ENCODE results near the gene DENND2C. TPM values are rescaled to one million over a fixed set of nuclear protein-coding genes. Genes with fewer than 3 reads are reported as not detected.

Gene DENND2C
- total RNA-seq = 0.12 and 0.21 TPM in 2 replicates

GRCh38 chr1:114669562-114670082 is at the start of gene DENND2C:
Gene DENND2C (minus strand): TSS chr1:114670049. CDS start chr1:114625984, 44,065 bp downstream.
- intact Hi-C loops (cut with micrococcal nuclease) = loop anchor here (1.0 to 5.0 kb wide), 4 partner anchors 47 to 323 kb away; partner anchors contain the start of genes BCAS2, NRAS and TRIM33
- Mint-ChIP-seq H3K27ac (peak within 1 kb of the TSS; percentile 25), H3K27me3 (peaks cover 47% of the 10 kb centered on the region), H3K4me3 (peak within 1 kb of the TSS; percentile 94), H3K4me1 (peaks cover 10% of the 10 kb centered on the region), H3K36me3 (ENCODE audit: low read depth) (no peaks in the 10 kb centered on the region), H3K9me3 (no peaks in the 10 kb centered on the region)
- no peak for DNase-seq

- no peaks in the 10 kb centered on the region for H3K9me3 Mint-ChIP-seq
- peaks cover 16% of the 10 kb centered on the region for H3K4me1 Mint-ChIP-seq
- no peaks in the 10 kb centered on the region for H3K27me3 Mint-ChIP-seq
- H3K4me3 Mint-ChIP-seq = no peak overlapping the region
- DNase-seq = no peak
- peak overlapping the region; percentile 56 for H3K27ac Mint-ChIP-seq
- intact Hi-C loops (cut with micrococcal nuclease) = no loop called here
- peaks cover 76% of the 10 kb centered on the region for H3K36me3 Mint-ChIP-seq (ENCODE audit: low read depth)
Measured at GRCh38 chr1:114719424-114719787, 49.6 kb upstream of the DENND2C start.

GRCh38 chr1:114718661-114719423 is 49.0 kb upstream of the DENND2C start:
- intact Hi-C loops (cut with micrococcal nuclease) = no loop called here
- Mint-ChIP-seq H3K4me3 (no peak overlapping the region), H3K27me3 (no peaks in the 10 kb centered on the region), H3K4me1 (peaks cover 20% of the 10 kb centered on the region), H3K27ac (peak overlapping the region; percentile 70), H3K9me3 (no peaks in the 10 kb centered on the region), H3K36me3 (ENCODE audit: low read depth) (peaks cover 78% of the 10 kb centered on the region)
- no peak for DNase-seq

GRCh38 chr1:114716304-114717170 is 46.7 kb upstream of the DENND2C start, which contains the start of gene NRAS:
Gene NRAS (minus strand): TSS chr1:114716771. CDS start chr1:114716160, 611 bp downstream.
- peak within 1 kb of the TSS; percentile 93 for H3K27ac Mint-ChIP-seq
- no peaks in the 10 kb centered on the region for H3K27me3 Mint-ChIP-seq
- DNase-seq = peak; percentile 99
- H3K36me3 Mint-ChIP-seq (ENCODE audit: low read depth) = peaks cover 72% of the 10 kb centered on the region
- H3K9me3 Mint-ChIP-seq = no peaks in the 10 kb centered on the region
- intact Hi-C loops (cut with micrococcal nuclease) = loop anchor here (1.0 to 2.0 kb wide), 5 partner anchors 41 to 206 kb away; partner anchors contain the start of genes BCAS2, CSDE1, DENND2C and SIKE1
- H3K4me1 Mint-ChIP-seq = peaks cover 20% of the 10 kb centered on the region
- peak within 1 kb of the TSS; percentile 95 for H3K4me3 Mint-ChIP-seq

GRCh38 chr1:114715952-114716303 is 46.1 kb upstream of the DENND2C start:
- no peaks in the 10 kb centered on the region for H3K9me3 Mint-ChIP-seq
- intact Hi-C loops (cut with micrococcal nuclease) = loop anchor here (1.0 to 2.0 kb wide), 5 partner anchors 41 to 205 kb away; partner anchors contain the start of genes BCAS2, CSDE1, DENND2C and SIKE1

GRCh38 chr1:114712977-114713376 is 43.1 kb upstream of the DENND2C start:
- no peaks in the 10 kb centered on the region for H3K9me3 Mint-ChIP-seq
- no peaks in the 10 kb centered on the region for H3K27me3 Mint-ChIP-seq
- peaks cover 58% of the 10 kb centered on the region for H3K36me3 Mint-ChIP-seq (ENCODE audit: low read depth)
- DNase-seq = no peak
- intact Hi-C loops (cut with micrococcal nuclease) = no loop called here
- H3K4me1 Mint-ChIP-seq = peaks cover 17% of the 10 kb centered on the region
- H3K4me3 Mint-ChIP-seq = no peak overlapping the region
- H3K27ac Mint-ChIP-seq = no peak overlapping the region

More at GRCh38 chr1:114715952-114716303, 46.1 kb upstream of the DENND2C start:
- Mint-ChIP-seq H3K36me3 (ENCODE audit: low read depth) (peaks cover 67% of the 10 kb centered on the region), H3K4me3 (peak overlapping the region; percentile 95), H3K27ac (peak overlapping the region; percentile 93), H3K27me3 (no peaks in the 10 kb centered on the region), H3K4me1 (peaks cover 20% of the 10 kb centered on the region)
- DNase-seq = peak; percentile 58

DNA sequence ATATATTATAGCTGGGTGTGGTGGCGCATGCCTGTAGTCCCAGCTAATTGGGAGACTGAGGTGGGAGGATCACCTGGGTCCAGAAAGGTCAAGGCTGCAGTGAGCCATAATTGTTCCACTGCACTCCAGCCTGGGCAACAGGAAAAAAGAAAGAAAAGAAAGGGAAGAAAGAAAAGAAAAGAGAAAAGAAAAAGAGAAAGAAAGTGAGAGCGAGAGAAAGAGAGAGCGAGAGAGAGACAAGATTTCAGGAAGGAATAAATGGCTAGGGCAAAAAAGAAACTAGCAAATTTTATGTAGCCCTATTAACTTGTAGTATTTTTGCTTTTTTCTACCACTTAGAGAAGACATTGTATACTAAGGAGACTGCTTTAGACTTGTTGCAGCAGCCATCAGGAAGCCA is 40.5 kb upstream of the DENND2C start:
- Mint-ChIP-seq H3K9me3 (no peaks in the 10 kb centered on the region), H3K27ac (no peak overlapping the region), H3K36me3 (ENCODE audit: low read depth) (peaks cover 53% of the 10 kb centered on the region), H3K27me3 (no peaks in the 10 kb centered on the region), H3K4me1 (peaks cover 10% of the 10 kb centered on the region), H3K4me3 (no peak overlapping the region)
- no peak for DNase-seq
- intact Hi-C loops (cut with micrococcal nuclease) = no loop called here

GRCh38 chr1:114707604-114708003 is 37.8 kb upstream of the DENND2C start:
- no peaks in the 10 kb centered on the region for H3K27me3 Mint-ChIP-seq
- DNase-seq = no peak
- peaks cover 44% of the 10 kb centered on the region for H3K36me3 Mint-ChIP-seq (ENCODE audit: low read depth)
- no peak overlapping the region for H3K4me3 Mint-ChIP-seq
- H3K27ac Mint-ChIP-seq = no peak overlapping the region
- H3K9me3 Mint-ChIP-seq = no peaks in the 10 kb centered on the region
- peaks cover 3% of the 10 kb centered on the region for H3K4me1 Mint-ChIP-seq
- intact Hi-C loops (cut with micrococcal nuclease) = no loop called here

DNA sequence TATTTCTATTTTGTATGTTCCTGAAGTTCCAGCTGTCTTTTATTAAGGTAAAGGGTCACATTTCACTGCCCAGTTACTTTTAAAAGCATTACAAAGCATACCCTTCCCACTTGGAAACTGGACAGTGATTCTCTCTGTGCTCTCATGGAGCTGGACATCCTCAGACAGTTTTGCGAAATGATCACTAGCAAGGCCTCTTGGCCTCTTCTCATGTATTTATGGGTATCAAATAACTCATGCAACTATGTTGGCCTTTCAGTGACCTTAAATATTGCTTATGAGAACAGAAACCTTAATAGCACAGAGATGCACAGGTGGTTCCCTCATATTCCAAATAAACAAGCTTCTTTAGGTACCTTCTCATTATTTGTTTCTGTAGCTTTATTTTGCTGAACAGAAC is 33.4 kb upstream of the DENND2C start:
- Mint-ChIP-seq H3K27me3 (peaks cover 3% of the 10 kb centered on the region), H3K36me3 (ENCODE audit: low read depth) (peaks cover 18% of the 10 kb centered on the region), H3K9me3 (no peaks in the 10 kb centered on the region), H3K4me3 (no peak overlapping the region), H3K27ac (no peak overlapping the region), H3K4me1 (peaks cover 4% of the 10 kb centered on the region)
- intact Hi-C loops (cut with micrococcal nuclease) = no loop called here
- no peak for DNase-seq

DNA sequence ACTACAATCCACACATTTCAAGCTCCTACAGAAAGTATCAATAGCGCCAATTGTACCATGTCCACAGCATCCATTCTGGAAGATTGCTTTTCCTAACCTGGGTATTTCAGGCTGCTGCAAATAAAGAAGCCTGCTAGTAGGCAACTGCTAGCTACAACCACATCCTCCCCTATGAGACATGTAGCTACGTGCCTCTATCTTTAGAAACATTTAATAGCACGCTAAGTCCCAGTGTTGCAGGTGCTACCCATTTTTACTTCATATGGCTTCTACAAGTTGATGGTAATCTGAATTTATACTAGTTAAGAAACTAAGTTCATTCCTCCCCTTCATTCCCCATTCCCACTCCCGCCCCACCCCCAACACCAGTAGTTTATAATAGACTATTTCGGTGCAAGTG is 32.9 kb upstream of the DENND2C start:
- H3K4me3 Mint-ChIP-seq = no peak overlapping the region
- H3K27me3 Mint-ChIP-seq = peaks cover 4% of the 10 kb centered on the region

GRCh38 chr1:114701931-114702330 is 32.1 kb upstream of the DENND2C start:
- Mint-ChIP-seq H3K4me1 (peaks cover 2% of the 10 kb centered on the region), H3K27ac (no peak overlapping the region), H3K9me3 (no peaks in the 10 kb centered on the region), H3K4me3 (no peak overlapping the region), H3K27me3 (peaks cover 6% of the 10 kb centered on the region), H3K36me3 (ENCODE audit: low read depth) (peaks cover 8% of the 10 kb centered on the region)
- intact Hi-C loops (cut with micrococcal nuclease) = no loop called here
- DNase-seq = no peak

More for the DNA sequence above, 32.9 kb upstream of the DENND2C start:
- H3K9me3 Mint-ChIP-seq = no peaks in the 10 kb centered on the region
- H3K36me3 Mint-ChIP-seq (ENCODE audit: low read depth) = peaks cover 16% of the 10 kb centered on the region
- H3K27ac Mint-ChIP-seq = no peak overlapping the region
- intact Hi-C loops (cut with micrococcal nuclease) = no loop called here
- no peak for DNase-seq
- H3K4me1 Mint-ChIP-seq = peaks cover 4% of the 10 kb centered on the region

- H3K4me3 Mint-ChIP-seq = no peak overlapping the region
- DNase-seq = no peak
- peaks cover 2% of the 10 kb centered on the region for H3K36me3 Mint-ChIP-seq (ENCODE audit: low read depth)
- no peaks in the 10 kb centered on the region for H3K9me3 Mint-ChIP-seq
- intact Hi-C loops (cut with micrococcal nuclease) = no loop called here
- peaks cover 2% of the 10 kb centered on the region for H3K4me1 Mint-ChIP-seq
- H3K27ac Mint-ChIP-seq = no peak overlapping the region
- peaks cover 8% of the 10 kb centered on the region for H3K27me3 Mint-ChIP-seq
Measured at GRCh38 chr1:114700036-114700600, 30.3 kb upstream of the DENND2C start.

DNA sequence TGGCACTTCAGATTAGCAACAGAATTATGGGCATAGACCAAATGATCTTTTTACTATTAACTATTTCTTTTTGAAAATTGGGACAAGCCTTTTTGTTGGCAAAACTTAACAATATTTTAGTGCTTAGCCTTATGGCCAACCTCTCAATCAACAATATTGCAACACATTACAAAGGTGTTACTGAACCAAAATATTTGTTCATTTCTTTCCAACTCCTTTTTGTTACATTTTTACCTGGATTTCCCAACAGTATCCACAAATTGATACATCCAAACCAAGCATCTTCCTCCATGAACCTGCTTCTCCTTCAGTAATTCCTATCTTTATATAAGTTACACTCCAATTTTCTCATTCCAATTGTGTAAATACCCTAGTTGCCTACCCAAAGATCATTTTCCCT is 27.0 kb upstream of the DENND2C start:
- H3K36me3 Mint-ChIP-seq (ENCODE audit: low read depth) = no peaks in the 10 kb centered on the region
- DNase-seq = no peak
- no peak overlapping the region for H3K27ac Mint-ChIP-seq
- no peaks in the 10 kb centered on the region for H3K9me3 Mint-ChIP-seq
- intact Hi-C loops (cut with micrococcal nuclease) = no loop called here
- no peak overlapping the region for H3K4me3 Mint-ChIP-seq
- peaks cover 8% of the 10 kb centered on the region for H3K27me3 Mint-ChIP-seq
- H3K4me1 Mint-ChIP-seq = no peaks in the 10 kb centered on the region

Data from activated CD4-positive, alpha-beta T cell treated with anti-CD3 and anti-CD28 coated beads, Interleukin-2, amount 10 ng/mL, durations not matched to agents 24 days and 14 days (primary cell).